Gastrocnemius medialis (tissue), 4 donors: ENCODE measurements around the gene CD22. TPM values are rescaled to one million over a fixed set of nuclear protein-coding genes. Genes with fewer than 3 reads are reported as not detected.
A peak's percentile ranks its signal among the peaks of the same experiment; 100 is the strongest.
"Not testable (repeated sequence)": the region's sequence is repeated elsewhere in the genome, so short reads cannot be mapped to it uniquely, and the experiment has no call there.

Experiments used
- ATAC-seq, 2 donors: fragments of 150-250 bp; one replicate each; pipeline ENCODE4 v1.9.1; 2016
- DNase-seq, 2 donors: peaks; one replicate each; pipeline ENCODE4 v3.0.0-alpha.2; 2019
- H3K27ac ChIP-seq, 4 donors: fragments of 200-600 bp; sonication (generic); 1 replicate in 1 of 4; 2 replicates in 3 of 4; pipeline ENCODE4 v1.5.1; 2016 to 2018; ENCODE audit warnings: mild to moderate bottlenecking in 2 of 4, moderate library complexity in 1 of 4
- H3K27me3 ChIP-seq, 3 donors: fragments of 200-600 bp; sonication (generic) in 2 of 3; 1 replicate in 1 of 3; 2 replicates in 2 of 3; pipeline versions ENCODE4 v1.5.1 to v1.6.0; 2016 to 2019; ENCODE audit warnings: mild to moderate bottlenecking in 1 of 3, moderate library complexity in 1 of 3
- H3K36me3 ChIP-seq, 2 donors: fragments of 200-600 bp; sonication (generic) in 1 of 2; one replicate each; pipeline ENCODE4 v1.5.1; 2017 to 2018
- H3K4me1 ChIP-seq, 2 donors: fragments of 200-600 bp; sonication (generic) in 1 of 2; one replicate each; pipeline ENCODE4 v1.5.1; 2016 to 2017; ENCODE audit warnings: mild to moderate bottlenecking in 2 of 2
- H3K4me3 ChIP-seq, 4 donors: fragments of 200-600 bp; sonication (generic) in 3 of 4; 1 replicate in 1 of 4; 2 replicates in 3 of 4; pipeline ENCODE4 v1.5.1; 2016 to 2019; ENCODE audit warnings: mild to moderate bottlenecking in 2 of 4
- H3K9me3 ChIP-seq, 3 donors: fragments of 200-600 bp; sonication (generic) in 2 of 3; 1 replicate in 1 of 3; 2 replicates in 2 of 3; pipeline ENCODE4 v1.5.1; 2016 to 2019
- CTCF ChIP-seq, 5 experiments: fragments of 450-650 bp in 3 of 5; fragments of 200-600 bp in 2 of 5; sonication (generic) in 2 of 5; IDR thresholded peaks in 4 of 5; conservative IDR thresholded peaks in 1 of 5; 1 replicate in 4 of 5; 2 replicates in 1 of 5; pipeline ENCODE4 v1.5.1; 2016 to 2019; ENCODE audit warnings: antibody characterized with exemption in 5 of 5, mild to moderate bottlenecking in 3 of 5, moderate library complexity in 3 of 5
- POLR2A ChIP-seq, 2 donors: fragments of 450-650 bp; IDR thresholded peaks; one replicate each; pipeline ENCODE4 v1.6.1; 2017; ENCODE audit warnings: antibody characterized with exemption in 2 of 2, mild to moderate bottlenecking in 2 of 2, moderate library complexity in 2 of 2
- in situ Hi-C, 4 donors: fragments of 200-750 bp; cut with MboI; loops; one replicate each; pipeline versions ENCODE4 v1.15.0 to v1.8.0; 2017; ENCODE audit warnings: low sequenced_read_pairs in 4 of 4
- intact Hi-C: fragments of 100-400 bp; cut with DNase I; formaldehyde crosslinking; loops from one replicate; pipeline ENCODE4 v1.15.1; 2023; ENCODE audit warnings: low total_unique reads
- total RNA-seq, 4 donors: library from RNA; depleted of rRNA; stranded (reverse); fragments of >200 nt; gene quantifications; one replicate each; pipeline versions ENCODE4 v1.1.0 to v1.2.3, GENCODE V29; 2016

The CD22 gene
- total RNA-seq, 4 donors from 2014 or later = 0.59 TPM; not detected in 3

- H3K36me3 ChIP-seq = no peaks in the 10 kb centered on the region
- TF ChIP-seq CTCF (IDR thresholded peaks at IDR 0.05 in 4 of 5, conservative IDR thresholded peaks at IDR 0.05 in 1 of 5) (no peak), POLR2A (IDR thresholded peaks at IDR 0.05) (no peak)
- no peak for ATAC-seq
- H3K27ac ChIP-seq = no peak overlapping the region
- H3K27me3 ChIP-seq = no peaks in the 10 kb centered on the region
- in situ Hi-C loops (loop anchor here in 1 of 4 donors (10.0 kb wide), 1 partner anchor 120 kb away; no protein-coding TSS in a partner anchor), intact Hi-C loops (loop anchor here (10.0 kb wide), 1 partner anchor 140 kb away; the partner anchor contains the start of gene KRTDAP)
- H3K4me1 ChIP-seq = no peaks in the 10 kb centered on the region
- H3K4me3 ChIP-seq = no peak overlapping the region
- no peak for DNase-seq
- no peaks in the 10 kb centered on the region for H3K9me3 ChIP-seq
Measured at GRCh38 chr19:35354898-35355297, 25.9 kb downstream of the CD22 start.

GRCh38 chr19:35355791-35356460 lies 26.9 kb downstream of the CD22 start:
- no peak for DNase-seq
- Histone ChIP-seq H3K27ac (no peak overlapping the region), H3K9me3 (no peaks in the 10 kb centered on the region), H3K4me1 (no peaks in the 10 kb centered on the region), H3K4me3 (no peak overlapping the region), H3K27me3 (no peaks in the 10 kb centered on the region), H3K36me3 (no peaks in the 10 kb centered on the region)
- in situ Hi-C loops (loop anchor here in 1 of 4 donors (10.0 kb wide), 1 partner anchor 119 kb away; no protein-coding TSS in a partner anchor), intact Hi-C loops (loop anchor here (10.0 kb wide), 1 partner anchor 139 kb away; the partner anchor contains the start of gene KRTDAP)
- TF ChIP-seq CTCF (IDR thresholded peaks at IDR 0.05 in 4 of 5, conservative IDR thresholded peaks at IDR 0.05 in 1 of 5) = no peak
- no peak for TF ChIP-seq POLR2A (IDR thresholded peaks at IDR 0.05)
- no peak for ATAC-seq

- in situ Hi-C loops = loop anchor here in 1 of 4 donors (10.0 kb wide), 1 partner anchor 117 kb away; no protein-coding TSS in a partner anchor
- Histone ChIP-seq H3K27ac (no peak within 1 kb of the TSS), H3K4me3 (no peak within 1 kb of the TSS), H3K27me3 (no peaks in the 10 kb centered on the region), H3K36me3 (no peaks in the 10 kb centered on the region), H3K9me3 (no peaks in the 10 kb centered on the region), H3K4me1 (no peaks in the 10 kb centered on the region)
- no peak for TF ChIP-seq CTCF (IDR thresholded peaks at IDR 0.05 in 4 of 5, conservative IDR thresholded peaks at IDR 0.05 in 1 of 5)
- no peak for TF ChIP-seq POLR2A (IDR thresholded peaks at IDR 0.05)
- DNase-seq = peak; percentile 5 to 17
- ATAC-seq = no peak
- intact Hi-C loops = loop anchor here (10.0 kb wide), 1 partner anchor 137 kb away; the partner anchor contains the start of gene KRTDAP
Measured at GRCh38 chr19:35357867-35358573, 29.0 kb downstream of the CD22 start, which contains the start of gene FFAR3. Gene FFAR3 (plus strand): TSS chr19:35358460. CDS start chr19:35358891, 431 bp downstream.

GRCh38 chr19:35358834-35359233 lies 29.8 kb downstream of the CD22 start:
- not testable (repeated sequence) for ATAC-seq, H3K9me3 ChIP-seq, H3K4me3 ChIP-seq, DNase-seq, H3K4me1 ChIP-seq, H3K36me3 ChIP-seq, H3K27me3 ChIP-seq, H3K27ac ChIP-seq
- in situ Hi-C loops = loop anchor here in 1 of 4 donors (10.0 kb wide), 1 partner anchor 116 kb away; no protein-coding TSS in a partner anchor
- intact Hi-C loops = loop anchor here (10.0 kb wide), 1 partner anchor 136 kb away; the partner anchor contains the start of gene KRTDAP

GRCh38 chr19:35359395-35359794 lies 30.4 kb downstream of the CD22 start:
- in situ Hi-C loops = loop anchor here in 1 of 4 donors (10.0 kb wide), 1 partner anchor 115 kb away; no protein-coding TSS in a partner anchor
- ATAC-seq, H3K27me3 ChIP-seq, DNase-seq, H3K27ac ChIP-seq, H3K9me3 ChIP-seq, H3K36me3 ChIP-seq, H3K4me1 ChIP-seq, H3K4me3 ChIP-seq: not testable (repeated sequence)
- intact Hi-C loops = loop anchor here (10.0 kb wide), 1 partner anchor 135 kb away; the partner anchor contains the start of gene KRTDAP

GRCh38 chr19:35360081-35360480 lies 31.1 kb downstream of the CD22 start:
- H3K4me1 ChIP-seq, DNase-seq, H3K27me3 ChIP-seq, H3K36me3 ChIP-seq, H3K4me3 ChIP-seq, intact Hi-C loops, H3K27ac ChIP-seq, ATAC-seq, in situ Hi-C loops, H3K9me3 ChIP-seq: not testable (repeated sequence)
